Measurements from ENCODE around the gene ITIH5. TPM values are rescaled to one million over a fixed set of nuclear protein-coding genes. Genes with fewer than 3 reads are reported as not detected.
"Not testable (repeated sequence)": the region's sequence is repeated elsewhere in the genome, so short reads cannot be mapped to it uniquely, and the experiment has no call there.

Gene ITIH5
- polyA plus RNA-seq = 6.8 TPM
- long read RNA-seq, donor 1, full-length matches to known transcripts = 1 of 1 reads
- long read RNA-seq, donor 1, partial matches to known transcripts = 0 of 1 reads
- long read RNA-seq, donor 1, other reads (novel, unspliced or antisense) = 0 of 1 reads
- long read RNA-seq, donor 2, full-length matches to known transcripts = 1 of 1 reads
- long read RNA-seq, donor 2, partial matches to known transcripts = 0 of 1 reads
- long read RNA-seq, donor 2, other reads (novel, unspliced or antisense) = 0 of 1 reads
- long read RNA-seq, donor 3 = 0 reads
- long read RNA-seq, donor 4 = 0 reads
- long read RNA-seq, donor 5, full-length matches to known transcripts = 1 of 1 reads
- long read RNA-seq, donor 5, partial matches to known transcripts = 0 of 1 reads
- long read RNA-seq, donor 5, other reads (novel, unspliced or antisense) = 0 of 1 reads
- long read RNA-seq, donor 6 = 0 reads
- long read RNA-seq, donor 7 = 0 reads
- long read RNA-seq, donor 8, full-length matches to known transcripts = 1 of 1 reads
- long read RNA-seq, donor 8, partial matches to known transcripts = 0 of 1 reads
- long read RNA-seq, donor 8, other reads (novel, unspliced or antisense) = 0 of 1 reads
- long read RNA-seq, donor 9 = 0 reads
- long read RNA-seq, donor 10, full-length matches to known transcripts = 2 of 2 reads
- long read RNA-seq, donor 10, partial matches to known transcripts = 0 of 2 reads
- long read RNA-seq, donor 10, other reads (novel, unspliced or antisense) = 0 of 2 reads
- long read RNA-seq, donor 11, full-length matches to known transcripts = 1 of 1 reads
- long read RNA-seq, donor 11, partial matches to known transcripts = 0 of 1 reads
- long read RNA-seq, donor 11, other reads (novel, unspliced or antisense) = 0 of 1 reads

- H3K9me3 ChIP-seq (ENCODE audit: control insufficient read depth, low read depth, low read length) = no peaks in the 10 kb centered on the region
- no CpG with 5 or more reads among the region's 54 CpGs for WGBS (ENCODE audit: insufficient coverage, low lambda C conversion rate)
- peaks cover 47% of the 10 kb centered on the region for H3K27me3 ChIP-seq (ENCODE audit: control insufficient read depth, insufficient read depth, low read length)
- peaks cover 4% of the 10 kb centered on the region for H3K4me1 ChIP-seq (ENCODE audit: control insufficient read depth, insufficient read depth, low read length)
- H3K27ac ChIP-seq (ENCODE audit: low read length) = no peak within 1 kb of the TSS
- H3K4me3 ChIP-seq (ENCODE audit: low read length) = peak within 1 kb of the TSS; percentile 27
- DNase-seq = no peak
- no peaks in the 10 kb centered on the region for H3K36me3 ChIP-seq (ENCODE audit: control insufficient read depth, insufficient read depth, low read length)
Observed at GRCh38 chr10:7666253-7667023, at the start of gene ITIH5. Gene ITIH5 (minus strand): TSS chr10:7666966. CDS start chr10:7666892, 74 bp downstream.

DNA sequence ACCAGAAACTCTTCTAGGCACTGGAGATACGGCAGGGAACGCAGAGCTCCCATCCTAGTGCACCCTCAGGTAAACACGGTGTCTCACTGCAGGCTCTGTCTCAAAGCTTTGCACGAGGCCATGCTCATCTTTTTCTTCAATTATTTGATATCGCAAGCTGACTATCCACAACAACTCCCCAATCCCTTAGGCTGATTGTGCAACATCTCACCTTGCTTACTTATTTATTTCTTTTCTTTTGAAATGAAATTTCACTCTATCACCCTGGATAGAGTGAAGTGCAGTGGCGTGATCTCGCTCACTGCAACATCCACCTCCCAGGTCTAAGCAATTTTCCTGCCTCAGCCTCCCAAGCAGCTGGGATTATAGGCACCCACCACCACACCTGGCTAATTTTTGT, 48.7 kb upstream of the ITIH5 start:
- no peak for DNase-seq
- WGBS (ENCODE audit: insufficient coverage, low lambda C conversion rate) = 67% methylated on average over 2 of the region's 7 CpGs
- Histone ChIP-seq H3K9me3 (ENCODE audit: control insufficient read depth, low read depth, low read length) (no peaks in the 10 kb centered on the region), H3K36me3 (ENCODE audit: control insufficient read depth, insufficient read depth, low read length) (no peaks in the 10 kb centered on the region), H3K4me3 (ENCODE audit: low read length) (no peak overlapping the region), H3K27me3 (ENCODE audit: control insufficient read depth, insufficient read depth, low read length) (no peaks in the 10 kb centered on the region), H3K27ac (ENCODE audit: low read length) (no peak overlapping the region), H3K4me1 (ENCODE audit: control insufficient read depth, insufficient read depth, low read length) (no peaks in the 10 kb centered on the region)

- H3K4me3 ChIP-seq (ENCODE audit: low read length); DNase-seq: not testable (repeated sequence)
- WGBS (ENCODE audit: insufficient coverage, low lambda C conversion rate) = 76% methylated on average over 2 of the region's 5 CpGs
Observed at GRCh38 chr10:7711075-7711474, 44.3 kb upstream of the ITIH5 start.

GRCh38 chr10:7710446-7710845, 43.7 kb upstream of the ITIH5 start:
- Histone ChIP-seq H3K4me3 (ENCODE audit: low read length) (no peak overlapping the region), H3K9me3 (ENCODE audit: control insufficient read depth, low read depth, low read length) (no peaks in the 10 kb centered on the region), H3K4me1 (ENCODE audit: control insufficient read depth, insufficient read depth, low read length) (no peaks in the 10 kb centered on the region), H3K27me3 (ENCODE audit: control insufficient read depth, insufficient read depth, low read length) (peaks cover 3% of the 10 kb centered on the region), H3K36me3 (ENCODE audit: control insufficient read depth, insufficient read depth, low read length) (no peaks in the 10 kb centered on the region), H3K27ac (ENCODE audit: low read length) (no peak overlapping the region)
- no peak for DNase-seq
- WGBS (ENCODE audit: insufficient coverage, low lambda C conversion rate) = 86% methylated on average over 1 of the region's 1 CpG

More at GRCh38 chr10:7711075-7711474, 44.3 kb upstream of the ITIH5 start:
- not testable (repeated sequence) for H3K27me3 ChIP-seq (ENCODE audit: control insufficient read depth, insufficient read depth, low read length); H3K27ac ChIP-seq (ENCODE audit: low read length); H3K9me3 ChIP-seq (ENCODE audit: control insufficient read depth, low read depth, low read length); H3K4me1 ChIP-seq (ENCODE audit: control insufficient read depth, insufficient read depth, low read length); H3K36me3 ChIP-seq (ENCODE audit: control insufficient read depth, insufficient read depth, low read length)

DNA sequence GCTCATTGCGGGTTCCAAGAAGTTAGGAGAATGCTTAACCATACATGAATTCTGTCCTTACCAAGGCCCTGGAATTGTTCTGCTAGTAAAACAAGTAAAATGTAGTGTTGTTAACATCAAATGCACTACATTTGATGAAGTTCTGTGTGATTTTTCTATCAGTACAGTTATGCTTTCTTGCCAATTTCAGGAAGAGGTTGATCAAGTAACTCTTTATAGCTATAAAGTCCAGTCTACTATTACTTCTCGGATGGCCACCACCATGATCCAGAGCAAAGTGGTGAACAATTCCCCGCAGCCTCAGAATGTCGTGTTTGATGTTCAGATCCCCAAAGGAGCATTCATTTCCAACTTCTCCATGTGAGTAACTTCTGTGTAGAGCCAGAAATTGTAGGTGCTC, 42.1 kb upstream of the ITIH5 start:
- Histone ChIP-seq H3K36me3 (ENCODE audit: control insufficient read depth, insufficient read depth, low read length) (no peaks in the 10 kb centered on the region), H3K4me3 (ENCODE audit: low read length) (no peak overlapping the region), H3K9me3 (ENCODE audit: control insufficient read depth, low read depth, low read length) (no peaks in the 10 kb centered on the region), H3K4me1 (ENCODE audit: control insufficient read depth, insufficient read depth, low read length) (no peaks in the 10 kb centered on the region), H3K27ac (ENCODE audit: low read length) (no peak overlapping the region), H3K27me3 (ENCODE audit: control insufficient read depth, insufficient read depth, low read length) (peaks cover 3% of the 10 kb centered on the region)
- no CpG with 5 or more reads among the region's 4 CpGs for WGBS (ENCODE audit: insufficient coverage, low lambda C conversion rate)
- DNase-seq = no peak

DNA sequence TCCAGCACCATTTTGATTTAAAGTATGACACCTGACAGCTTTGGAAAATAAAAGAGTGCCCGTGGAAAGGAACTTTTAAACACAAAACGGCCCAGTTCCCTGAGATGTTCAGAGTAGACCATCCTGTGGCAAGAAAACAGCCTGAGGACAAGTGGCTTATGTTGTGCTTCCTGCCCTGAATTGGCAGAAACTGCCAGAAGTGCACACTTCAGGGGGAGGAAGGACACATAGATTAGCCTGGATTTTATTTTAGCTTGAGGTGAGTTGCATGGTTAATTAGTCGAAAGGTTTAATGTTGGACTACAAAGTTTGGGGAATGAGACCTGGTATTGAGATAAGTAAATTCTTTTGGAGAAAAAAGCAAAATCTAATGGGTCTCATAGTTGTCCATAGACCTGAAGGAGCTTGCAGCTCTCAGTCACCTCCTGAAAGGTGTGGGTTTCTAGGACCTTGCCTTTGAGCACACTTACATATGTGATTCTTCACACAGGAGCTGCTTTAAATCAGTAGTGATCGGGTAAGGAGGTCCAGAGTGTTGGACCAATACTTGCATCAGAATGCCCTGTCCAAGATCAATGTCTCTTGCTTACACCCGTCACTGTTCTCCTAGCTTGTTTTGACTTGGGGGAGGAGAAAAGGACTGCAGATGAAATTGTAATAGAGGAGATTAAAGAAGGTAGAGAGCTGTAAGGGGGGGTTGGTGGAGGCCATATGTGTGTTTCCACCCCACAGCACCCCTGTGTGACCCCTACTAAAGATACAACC, 41.3 kb upstream of the ITIH5 start:
- Histone ChIP-seq H3K9me3 (ENCODE audit: control insufficient read depth, low read depth, low read length) (no peaks in the 10 kb centered on the region), H3K4me3 (ENCODE audit: low read length) (no peak overlapping the region), H3K4me1 (ENCODE audit: control insufficient read depth, insufficient read depth, low read length) (no peaks in the 10 kb centered on the region), H3K36me3 (ENCODE audit: control insufficient read depth, insufficient read depth, low read length) (no peaks in the 10 kb centered on the region), H3K27ac (ENCODE audit: low read length) (no peak overlapping the region), H3K27me3 (ENCODE audit: control insufficient read depth, insufficient read depth, low read length) (peaks cover 3% of the 10 kb centered on the region)
- 80% methylated on average over 2 of the region's 5 CpGs for WGBS (ENCODE audit: insufficient coverage, low lambda C conversion rate)
- DNase-seq = no peak

- H3K9me3 ChIP-seq (ENCODE audit: control insufficient read depth, low read depth, low read length) = no peaks in the 10 kb centered on the region
- DNase-seq = no peak
- no peak overlapping the region for H3K4me3 ChIP-seq (ENCODE audit: low read length)
- WGBS (ENCODE audit: insufficient coverage, low lambda C conversion rate) = 10% methylated on average over 2 of the region's 4 CpGs
- peaks cover 3% of the 10 kb centered on the region for H3K27me3 ChIP-seq (ENCODE audit: control insufficient read depth, insufficient read depth, low read length)
- no peak overlapping the region for H3K27ac ChIP-seq (ENCODE audit: low read length)
- no peaks in the 10 kb centered on the region for H3K36me3 ChIP-seq (ENCODE audit: control insufficient read depth, insufficient read depth, low read length)
- no peaks in the 10 kb centered on the region for H3K4me1 ChIP-seq (ENCODE audit: control insufficient read depth, insufficient read depth, low read length)
Observed at GRCh38 chr10:7707102-7707501, 40.3 kb upstream of the ITIH5 start.

GRCh38 chr10:7706534-7707073, 39.8 kb upstream of the ITIH5 start:
- no peaks in the 10 kb centered on the region for H3K36me3 ChIP-seq (ENCODE audit: control insufficient read depth, insufficient read depth, low read length)
- no peak overlapping the region for H3K4me3 ChIP-seq (ENCODE audit: low read length)
- no peaks in the 10 kb centered on the region for H3K4me1 ChIP-seq (ENCODE audit: control insufficient read depth, insufficient read depth, low read length)
- H3K9me3 ChIP-seq (ENCODE audit: control insufficient read depth, low read depth, low read length) = no peaks in the 10 kb centered on the region
- 100% methylated on average over 1 of the region's 4 CpGs for WGBS (ENCODE audit: insufficient coverage, low lambda C conversion rate)
- DNase-seq = no peak
- H3K27me3 ChIP-seq (ENCODE audit: control insufficient read depth, insufficient read depth, low read length) = peaks cover 3% of the 10 kb centered on the region
- H3K27ac ChIP-seq (ENCODE audit: low read length) = no peak overlapping the region

DNA sequence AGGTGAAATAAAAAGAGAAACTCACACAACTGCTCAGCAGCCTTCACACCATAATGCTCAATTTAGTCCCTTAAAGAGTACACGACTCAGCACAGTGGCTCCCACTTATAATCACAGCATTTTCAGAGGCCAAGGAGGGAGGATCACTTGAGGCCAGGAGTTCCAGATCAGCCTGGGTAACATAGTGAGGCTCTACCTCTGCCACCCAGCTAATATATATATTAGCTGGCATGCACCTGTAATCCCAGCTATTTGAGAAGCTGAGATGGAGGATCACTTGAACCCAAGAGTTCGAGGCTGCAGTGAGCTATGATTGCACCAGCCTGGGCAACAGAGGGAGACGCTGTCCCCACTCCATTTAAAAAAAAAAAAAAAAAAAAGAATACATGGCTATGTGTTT, 38.6 kb upstream of the ITIH5 start:
- Histone ChIP-seq H3K4me3 (ENCODE audit: low read length) (no peak overlapping the region), H3K27me3 (ENCODE audit: control insufficient read depth, insufficient read depth, low read length) (peaks cover 3% of the 10 kb centered on the region), H3K9me3 (ENCODE audit: control insufficient read depth, low read depth, low read length) (no peaks in the 10 kb centered on the region), H3K4me1 (ENCODE audit: control insufficient read depth, insufficient read depth, low read length) (no peaks in the 10 kb centered on the region), H3K27ac (ENCODE audit: low read length) (no peak overlapping the region), H3K36me3 (ENCODE audit: control insufficient read depth, insufficient read depth, low read length) (no peaks in the 10 kb centered on the region)
- no CpG with 5 or more reads among the region's 3 CpGs for WGBS (ENCODE audit: insufficient coverage, low lambda C conversion rate)
- DNase-seq = no peak

Measured in large intestine (tissue), 12 donors.